GM12872 (cell line): ENCODE results near the gene PPP1R36.

Experiments used
- TF ChIP-seq, protein P1 (sequence below): IDR thresholded peaks from 3 replicates; pipeline ENCODE4 v1.5.1; 2011; ENCODE audit warnings: low read depth, mild to moderate bottlenecking, low read length, moderate library complexity; ENCODE audit not compliant: insufficient read depth

Gene PPP1R36

DNA sequence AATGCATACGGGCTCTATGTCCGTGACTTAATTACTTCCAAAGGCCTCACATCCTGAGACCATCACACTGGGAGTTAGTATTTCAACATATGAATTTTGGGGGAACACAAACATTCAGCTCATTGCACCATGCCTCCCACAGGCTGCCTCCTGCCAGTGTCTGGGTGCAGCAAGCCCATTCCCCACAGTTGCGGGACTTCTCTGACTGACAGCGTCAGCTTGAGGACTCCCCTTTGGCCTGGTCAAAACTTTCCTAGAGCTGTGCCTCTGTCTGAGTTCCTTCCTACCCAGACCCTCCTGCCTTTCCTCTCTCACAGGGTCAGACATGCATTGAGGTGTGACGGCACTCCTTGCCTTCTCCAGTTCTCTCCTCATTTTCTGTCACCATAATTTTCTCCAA is 27.4 kb downstream of the PPP1R36 start:
- TF ChIP-seq, protein P1, sequence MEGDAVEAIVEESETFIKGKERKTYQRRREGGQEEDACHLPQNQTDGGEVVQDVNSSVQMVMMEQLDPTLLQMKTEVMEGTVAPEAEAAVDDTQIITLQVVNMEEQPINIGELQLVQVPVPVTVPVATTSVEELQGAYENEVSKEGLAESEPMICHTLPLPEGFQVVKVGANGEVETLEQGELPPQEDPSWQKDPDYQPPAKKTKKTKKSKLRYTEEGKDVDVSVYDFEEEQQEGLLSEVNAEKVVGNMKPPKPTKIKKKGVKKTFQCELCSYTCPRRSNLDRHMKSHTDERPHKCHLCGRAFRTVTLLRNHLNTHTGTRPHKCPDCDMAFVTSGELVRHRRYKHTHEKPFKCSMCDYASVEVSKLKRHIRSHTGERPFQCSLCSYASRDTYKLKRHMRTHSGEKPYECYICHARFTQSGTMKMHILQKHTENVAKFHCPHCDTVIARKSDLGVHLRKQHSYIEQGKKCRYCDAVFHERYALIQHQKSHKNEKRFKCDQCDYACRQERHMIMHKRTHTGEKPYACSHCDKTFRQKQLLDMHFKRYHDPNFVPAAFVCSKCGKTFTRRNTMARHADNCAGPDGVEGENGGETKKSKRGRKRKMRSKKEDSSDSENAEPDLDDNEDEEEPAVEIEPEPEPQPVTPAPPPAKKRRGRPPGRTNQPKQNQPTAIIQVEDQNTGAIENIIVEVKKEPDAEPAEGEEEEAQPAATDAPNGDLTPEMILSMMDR: no peak

DNA sequence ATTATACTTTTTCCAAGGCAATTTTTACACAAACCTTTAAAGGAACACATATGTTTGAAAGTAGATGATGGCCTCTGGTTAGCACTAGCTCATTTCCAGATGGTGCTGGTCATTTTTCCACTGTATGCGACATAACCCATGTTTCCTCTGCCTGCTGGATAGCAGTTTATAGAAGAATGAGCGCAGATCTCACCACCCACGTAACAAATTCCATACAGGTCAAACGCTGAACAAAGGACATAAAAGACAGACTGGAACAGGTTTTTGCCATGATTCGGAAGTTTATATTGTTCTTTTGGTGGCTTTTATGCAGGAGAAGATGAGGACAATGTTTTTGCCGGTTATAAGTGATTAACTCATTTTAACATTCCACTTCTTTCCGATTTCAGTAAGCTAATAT is 30.7 kb downstream of the PPP1R36 start:
- TF ChIP-seq, protein P1: no peak

GRCh38 chr14:64581363-64581762 is 31.6 kb downstream of the PPP1R36 start:
- TF ChIP-seq, protein P1: no peak

DNA sequence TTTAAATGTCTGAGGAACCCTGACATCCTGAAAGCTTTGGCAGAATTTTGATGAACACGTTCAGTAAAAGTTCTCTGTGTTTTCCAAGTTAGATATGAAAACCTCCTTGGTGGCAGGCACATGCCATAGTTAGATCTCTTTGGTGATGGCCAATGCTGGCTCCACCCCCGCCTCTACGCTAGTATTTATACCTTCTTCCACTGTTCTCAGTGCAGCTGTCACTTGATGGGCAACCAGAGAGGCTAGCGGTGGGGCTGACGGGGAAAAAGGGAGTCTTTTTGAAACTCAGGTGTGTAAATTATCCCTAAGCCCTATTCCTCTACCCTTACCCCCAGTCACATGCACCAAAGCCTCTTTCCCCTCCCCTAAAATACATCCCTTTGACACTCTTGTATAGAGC is 32.1 kb downstream of the PPP1R36 start:
- TF ChIP-seq, protein P1: no peak

GRCh38 chr14:64584190-64584589 is 34.4 kb downstream of the PPP1R36 start:
- TF ChIP-seq, protein P1: no peak

DNA sequence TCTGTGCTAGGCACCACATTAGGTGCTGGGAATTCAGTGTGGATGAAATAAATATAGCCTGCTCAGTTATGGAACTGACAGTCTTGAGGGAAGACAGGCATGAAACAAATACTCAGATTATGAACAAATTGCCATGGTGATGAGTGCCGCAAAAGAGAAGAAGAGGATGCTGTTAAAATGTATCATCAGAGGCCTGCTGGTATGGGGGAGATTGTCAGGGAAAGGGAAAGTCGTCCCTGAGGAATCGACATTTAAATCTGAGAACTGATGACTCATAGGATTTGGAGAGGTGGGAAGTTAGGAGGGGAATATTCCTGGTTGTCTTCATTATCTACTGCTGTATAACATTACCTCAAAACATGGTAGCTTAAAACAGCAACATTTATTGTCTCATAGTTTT is 42.0 kb downstream of the PPP1R36 start:
- TF ChIP-seq, protein P1: no peak

GRCh38 chr14:64594438-64594837 is 44.7 kb downstream of the PPP1R36 start:
- TF ChIP-seq, protein P1: no peak

DNA sequence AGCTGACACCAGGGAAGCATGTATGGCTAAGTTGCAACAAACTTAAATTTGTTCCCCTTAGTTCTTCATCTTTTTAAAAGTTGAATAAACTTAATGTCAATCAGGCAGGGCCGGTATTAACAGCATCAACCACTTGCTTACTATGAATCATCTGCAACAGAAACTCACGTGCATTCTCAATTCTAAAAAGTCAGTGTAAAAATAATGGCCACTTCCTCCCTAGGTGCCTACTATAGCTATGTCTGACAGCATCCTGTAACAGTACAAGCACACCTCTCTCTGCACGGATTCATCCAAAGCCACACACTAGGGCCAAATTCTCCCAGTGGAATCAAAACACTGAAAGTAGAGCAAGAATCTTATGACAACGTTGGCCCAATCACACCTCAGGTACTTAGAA is 48.6 kb downstream of the PPP1R36 start:
- TF ChIP-seq, protein P1: no peak
